ENCODE data around the gene COBLL1.

The COBLL1 gene

DNA sequence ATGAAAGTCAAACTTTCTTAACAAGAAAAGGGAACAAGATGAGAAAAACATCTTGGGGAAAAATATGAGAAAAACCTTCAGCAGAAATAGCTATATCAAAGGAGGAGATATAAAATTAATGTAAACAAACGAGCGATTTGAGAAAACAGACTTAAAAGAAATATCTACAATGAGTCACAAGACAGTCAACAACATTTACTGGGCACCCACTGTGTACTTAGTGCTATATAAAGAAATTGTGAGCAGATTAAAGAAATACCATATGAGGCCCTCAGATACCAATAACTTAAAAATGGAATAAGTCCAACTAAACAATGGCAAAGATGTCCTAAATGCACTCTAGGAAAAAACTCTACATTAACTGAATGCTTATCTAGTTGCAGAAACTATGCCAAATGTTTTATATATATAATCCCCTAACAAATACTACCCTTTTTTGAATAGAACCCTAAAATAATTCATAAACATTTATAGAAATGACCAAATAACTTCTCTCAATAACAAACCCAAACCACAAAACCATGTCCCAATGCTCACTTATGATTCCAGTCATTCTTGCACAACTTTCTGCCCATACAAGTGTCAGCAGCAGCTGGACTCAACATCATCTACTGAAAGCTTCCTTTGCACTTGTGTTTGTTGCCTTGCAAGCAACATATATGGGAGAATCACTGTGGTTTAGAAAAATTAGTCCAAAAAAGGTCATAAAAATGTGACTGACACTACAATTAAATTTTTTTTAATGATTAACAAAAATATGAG is 83.5 kb downstream of the COBLL1 start:
- TF ChIP-seq, protein P1, sequence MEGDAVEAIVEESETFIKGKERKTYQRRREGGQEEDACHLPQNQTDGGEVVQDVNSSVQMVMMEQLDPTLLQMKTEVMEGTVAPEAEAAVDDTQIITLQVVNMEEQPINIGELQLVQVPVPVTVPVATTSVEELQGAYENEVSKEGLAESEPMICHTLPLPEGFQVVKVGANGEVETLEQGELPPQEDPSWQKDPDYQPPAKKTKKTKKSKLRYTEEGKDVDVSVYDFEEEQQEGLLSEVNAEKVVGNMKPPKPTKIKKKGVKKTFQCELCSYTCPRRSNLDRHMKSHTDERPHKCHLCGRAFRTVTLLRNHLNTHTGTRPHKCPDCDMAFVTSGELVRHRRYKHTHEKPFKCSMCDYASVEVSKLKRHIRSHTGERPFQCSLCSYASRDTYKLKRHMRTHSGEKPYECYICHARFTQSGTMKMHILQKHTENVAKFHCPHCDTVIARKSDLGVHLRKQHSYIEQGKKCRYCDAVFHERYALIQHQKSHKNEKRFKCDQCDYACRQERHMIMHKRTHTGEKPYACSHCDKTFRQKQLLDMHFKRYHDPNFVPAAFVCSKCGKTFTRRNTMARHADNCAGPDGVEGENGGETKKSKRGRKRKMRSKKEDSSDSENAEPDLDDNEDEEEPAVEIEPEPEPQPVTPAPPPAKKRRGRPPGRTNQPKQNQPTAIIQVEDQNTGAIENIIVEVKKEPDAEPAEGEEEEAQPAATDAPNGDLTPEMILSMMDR (IDR thresholded peaks at IDR 0.05; ENCODE audit: insufficient read depth, missing control alignments), result no peak
- FAIRE-seq, result no peak
- no peak for DNase-seq (ENCODE audit: insufficient read length, low spot score)

DNA sequence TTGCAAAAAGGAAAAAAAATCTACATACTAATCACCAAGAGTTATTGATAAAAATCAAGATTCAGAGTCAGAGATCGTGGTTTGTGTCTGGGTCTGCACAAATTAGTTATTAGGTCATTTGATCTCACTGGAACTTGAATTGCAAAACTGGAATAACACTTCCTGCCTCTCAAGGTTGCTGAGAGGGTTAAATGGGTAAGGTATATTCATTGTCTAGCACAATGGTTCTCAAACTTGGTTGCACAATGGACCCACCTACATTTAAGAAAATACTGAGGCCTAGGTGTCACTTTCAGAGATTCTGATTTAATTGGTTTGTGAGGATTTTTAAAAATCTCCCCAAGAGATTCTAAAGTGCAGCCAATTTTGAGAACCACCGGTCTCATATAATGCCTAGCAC is 84.8 kb downstream of the COBLL1 start:
- TF ChIP-seq, protein P1 (IDR thresholded peaks at IDR 0.05; ENCODE audit: insufficient read depth, missing control alignments), result no peak
- FAIRE-seq, result no peak
- no peak for DNase-seq (ENCODE audit: insufficient read length, low spot score)

DNA sequence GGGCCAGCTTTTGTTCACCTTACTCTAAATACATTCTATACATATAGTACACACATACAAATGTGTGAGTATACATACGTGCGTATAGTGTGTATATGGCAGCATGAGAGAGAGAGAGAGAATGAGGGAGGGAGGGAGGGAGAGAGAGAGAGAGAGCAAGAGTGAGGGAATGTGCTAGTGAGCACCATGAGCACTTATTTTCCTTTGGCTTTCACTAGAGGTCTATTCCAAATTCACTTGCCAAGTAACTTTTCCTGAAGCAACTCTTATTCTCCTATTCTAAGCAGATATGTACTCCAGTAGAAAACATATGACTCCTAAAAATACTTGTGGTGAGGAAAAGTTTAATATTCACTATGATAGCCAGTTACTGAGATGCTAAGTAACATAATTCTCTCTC is 85.7 kb downstream of the COBLL1 start:
- TF ChIP-seq, protein P1 (IDR thresholded peaks at IDR 0.05; ENCODE audit: insufficient read depth, missing control alignments), result no peak
- DNase-seq (ENCODE audit: insufficient read length, low spot score) (no peak), FAIRE-seq (no peak)

DNA sequence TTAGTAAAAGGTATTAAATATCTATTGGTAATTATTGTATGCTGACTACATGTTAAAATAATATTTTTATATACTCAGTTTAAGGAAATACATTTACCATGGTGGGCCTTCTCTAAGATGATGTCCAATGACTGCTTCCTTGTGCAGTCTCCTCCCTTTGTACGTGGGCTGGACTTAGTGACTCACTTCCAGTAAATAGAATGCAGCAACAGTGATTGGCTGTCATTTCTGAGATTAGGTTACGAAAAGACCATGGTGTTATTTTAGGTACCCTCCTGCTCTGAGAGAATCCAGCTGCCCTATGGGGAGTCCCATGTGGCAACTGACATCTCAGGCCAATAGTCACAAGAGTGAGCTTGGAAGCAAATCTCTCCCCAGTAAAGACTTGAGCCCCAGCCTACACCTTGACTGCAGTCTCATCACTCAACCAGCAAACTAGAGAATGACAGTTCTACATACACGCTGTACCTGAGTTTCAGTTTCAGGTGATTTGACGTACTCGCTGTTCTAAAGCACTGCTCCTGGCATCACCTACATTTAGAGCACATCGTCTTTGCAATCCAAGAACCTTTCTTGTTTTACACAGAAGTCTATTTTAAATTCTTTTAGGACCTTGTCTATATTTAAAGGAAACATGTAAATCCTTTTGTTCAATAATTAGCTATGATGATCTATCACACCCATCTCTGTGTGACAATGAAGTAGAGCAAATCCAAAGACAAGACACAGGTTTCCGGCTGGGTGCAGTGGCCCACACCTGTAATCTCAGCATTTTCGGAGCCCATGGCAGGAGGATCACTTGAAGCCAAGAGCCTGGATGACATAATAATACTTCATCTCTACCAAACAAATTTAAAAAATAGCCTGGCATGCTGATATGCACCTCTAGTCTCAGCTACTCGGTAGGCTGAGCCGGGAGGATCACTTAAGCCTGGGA is 87.2 kb downstream of the COBLL1 start:
- FAIRE-seq (no peak), DNase-seq (ENCODE audit: insufficient read length, low spot score) (no peak)
- TF ChIP-seq, protein P1 (IDR thresholded peaks at IDR 0.05; ENCODE audit: insufficient read depth, missing control alignments), result no peak

DNA sequence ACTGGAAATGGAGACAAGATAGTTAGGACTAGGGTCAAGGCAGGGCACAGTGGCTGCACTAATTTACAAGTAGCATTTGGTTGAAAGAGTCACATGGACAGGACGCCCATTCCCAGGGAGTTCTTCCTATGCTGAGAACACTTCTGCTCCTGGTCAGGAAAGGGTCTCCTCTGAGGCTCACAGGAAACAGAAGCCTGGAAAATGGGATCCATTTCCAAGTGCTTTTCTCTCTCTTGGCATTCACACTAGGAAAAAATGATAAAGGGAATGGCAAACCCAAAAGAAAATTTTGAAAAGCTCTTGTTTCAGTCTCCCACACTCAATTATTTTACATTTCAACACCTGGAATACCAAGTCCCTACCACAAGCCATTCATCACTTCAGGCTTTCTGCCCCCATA is 88.7 kb downstream of the COBLL1 start:
- FAIRE-seq (no peak), DNase-seq (ENCODE audit: insufficient read length, low spot score) (no peak)
- TF ChIP-seq, protein P1 (IDR thresholded peaks at IDR 0.05; ENCODE audit: insufficient read depth, missing control alignments), result no peak

DNA sequence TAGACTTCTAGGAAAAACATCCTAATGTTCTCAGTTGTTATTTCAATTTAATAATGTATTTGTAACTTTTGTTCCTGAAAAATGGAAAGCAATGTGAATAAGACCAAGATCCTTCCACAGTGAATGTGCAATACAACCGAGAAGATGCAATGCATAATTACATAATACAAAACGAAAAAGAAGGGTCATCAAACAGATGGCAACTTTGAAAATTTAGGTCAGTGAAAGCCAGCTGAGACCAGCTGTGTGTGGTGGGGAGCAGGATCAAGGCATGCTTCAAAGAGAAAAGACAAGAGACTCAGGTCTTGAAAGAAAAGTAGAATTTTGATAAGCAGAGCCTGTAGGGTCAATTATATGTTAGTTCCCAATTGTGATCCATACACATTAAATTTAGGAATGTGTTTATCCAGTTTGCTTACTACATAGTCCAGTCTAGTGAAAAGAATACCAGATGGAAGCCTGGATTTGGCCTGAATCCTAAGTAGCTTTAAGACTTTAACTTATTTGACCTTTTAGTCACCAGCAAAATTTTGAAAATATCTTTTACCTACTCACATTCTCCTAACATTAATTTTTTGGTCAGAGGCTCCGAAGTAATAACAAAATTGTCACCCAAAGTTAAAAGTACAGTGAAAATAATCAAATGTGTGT is 93.7 kb downstream of the COBLL1 start:
- FAIRE-seq (peak; percentile 44), DNase-seq (ENCODE audit: insufficient read length, low spot score) (no peak)
- TF ChIP-seq, protein P1 (IDR thresholded peaks at IDR 0.05; ENCODE audit: insufficient read depth, missing control alignments), result no peak

Measured in D721Med (cell line).